ENCODE measurements around the gene PPM1H.

DNA sequence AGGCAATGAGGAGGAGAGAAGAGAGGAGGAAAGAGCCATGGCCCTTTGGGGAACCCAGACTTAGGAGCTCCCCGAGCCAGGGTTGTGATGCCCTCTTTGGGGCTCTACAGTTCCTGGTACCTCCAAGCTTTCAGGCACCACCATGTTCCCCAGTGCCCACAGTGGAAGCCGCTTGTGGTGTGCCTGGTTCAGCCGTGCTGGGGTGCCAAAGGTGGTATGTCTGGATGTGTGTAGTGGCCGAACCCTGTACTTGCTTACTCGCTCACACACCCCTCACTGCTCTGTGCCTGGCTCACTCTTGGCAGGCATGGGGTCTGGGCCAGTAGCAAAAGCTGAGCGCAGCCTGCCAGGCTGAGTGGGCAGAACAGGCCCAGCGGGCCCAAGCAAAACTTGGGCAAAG lies 257.6 kb downstream of the PPM1H start:
- TF ChIP-seq RAD21 (IDR thresholded peaks at IDR 0.05; ENCODE audit: low read depth) (no peak), FOXM1 (IDR thresholded peaks at IDR 0.05; ENCODE audit: borderline replicate concordance, low read depth) (no peak), CREB1 (IDR thresholded peaks at IDR 0.05; ENCODE audit: low read depth) (no peak), TAF1 (IDR thresholded peaks at IDR 0.05; ENCODE audit: low read depth) (no peak), YY1 (IDR thresholded peaks at IDR 0.05; ENCODE audit: low read depth) (no peak), TEAD4 (IDR thresholded peaks at IDR 0.05) (no peak), EP300 (IDR thresholded peaks at IDR 0.05; ENCODE audit: borderline replicate concordance) (no peak), CEBPB (IDR thresholded peaks at IDR 0.05) (no peak)
- TF ChIP-seq, protein P1, sequence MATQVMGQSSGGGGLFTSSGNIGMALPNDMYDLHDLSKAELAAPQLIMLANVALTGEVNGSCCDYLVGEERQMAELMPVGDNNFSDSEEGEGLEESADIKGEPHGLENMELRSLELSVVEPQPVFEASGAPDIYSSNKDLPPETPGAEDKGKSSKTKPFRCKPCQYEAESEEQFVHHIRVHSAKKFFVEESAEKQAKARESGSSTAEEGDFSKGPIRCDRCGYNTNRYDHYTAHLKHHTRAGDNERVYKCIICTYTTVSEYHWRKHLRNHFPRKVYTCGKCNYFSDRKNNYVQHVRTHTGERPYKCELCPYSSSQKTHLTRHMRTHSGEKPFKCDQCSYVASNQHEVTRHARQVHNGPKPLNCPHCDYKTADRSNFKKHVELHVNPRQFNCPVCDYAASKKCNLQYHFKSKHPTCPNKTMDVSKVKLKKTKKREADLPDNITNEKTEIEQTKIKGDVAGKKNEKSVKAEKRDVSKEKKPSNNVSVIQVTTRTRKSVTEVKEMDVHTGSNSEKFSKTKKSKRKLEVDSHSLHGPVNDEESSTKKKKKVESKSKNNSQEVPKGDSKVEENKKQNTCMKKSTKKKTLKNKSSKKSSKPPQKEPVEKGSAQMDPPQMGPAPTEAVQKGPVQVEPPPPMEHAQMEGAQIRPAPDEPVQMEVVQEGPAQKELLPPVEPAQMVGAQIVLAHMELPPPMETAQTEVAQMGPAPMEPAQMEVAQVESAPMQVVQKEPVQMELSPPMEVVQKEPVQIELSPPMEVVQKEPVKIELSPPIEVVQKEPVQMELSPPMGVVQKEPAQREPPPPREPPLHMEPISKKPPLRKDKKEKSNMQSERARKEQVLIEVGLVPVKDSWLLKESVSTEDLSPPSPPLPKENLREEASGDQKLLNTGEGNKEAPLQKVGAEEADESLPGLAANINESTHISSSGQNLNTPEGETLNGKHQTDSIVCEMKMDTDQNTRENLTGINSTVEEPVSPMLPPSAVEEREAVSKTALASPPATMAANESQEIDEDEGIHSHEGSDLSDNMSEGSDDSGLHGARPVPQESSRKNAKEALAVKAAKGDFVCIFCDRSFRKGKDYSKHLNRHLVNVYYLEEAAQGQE (IDR thresholded peaks at IDR 0.05; ENCODE audit: low read depth) = no peak

Data from Ishikawa (cell line).